RCC 7860 (cell line): ENCODE results near the gene ZNF791.
"Not testable (repeated sequence)": the region's sequence is repeated elsewhere in the genome, so short reads cannot be mapped to it uniquely, and the experiment has no call there.

ENCODE experiments used
- DNase-seq: peaks from one replicate; pipeline ENCODE4 v3.0.0-alpha.2; 2015; ENCODE audit warnings: low spot score
- FAIRE-seq: peaks from 2 replicates; lab custom pipeline; 2012; peaks lifted over from hg19 to GRCh38; lab: Jason Lieb, UNC

Gene ZNF791

DNA sequence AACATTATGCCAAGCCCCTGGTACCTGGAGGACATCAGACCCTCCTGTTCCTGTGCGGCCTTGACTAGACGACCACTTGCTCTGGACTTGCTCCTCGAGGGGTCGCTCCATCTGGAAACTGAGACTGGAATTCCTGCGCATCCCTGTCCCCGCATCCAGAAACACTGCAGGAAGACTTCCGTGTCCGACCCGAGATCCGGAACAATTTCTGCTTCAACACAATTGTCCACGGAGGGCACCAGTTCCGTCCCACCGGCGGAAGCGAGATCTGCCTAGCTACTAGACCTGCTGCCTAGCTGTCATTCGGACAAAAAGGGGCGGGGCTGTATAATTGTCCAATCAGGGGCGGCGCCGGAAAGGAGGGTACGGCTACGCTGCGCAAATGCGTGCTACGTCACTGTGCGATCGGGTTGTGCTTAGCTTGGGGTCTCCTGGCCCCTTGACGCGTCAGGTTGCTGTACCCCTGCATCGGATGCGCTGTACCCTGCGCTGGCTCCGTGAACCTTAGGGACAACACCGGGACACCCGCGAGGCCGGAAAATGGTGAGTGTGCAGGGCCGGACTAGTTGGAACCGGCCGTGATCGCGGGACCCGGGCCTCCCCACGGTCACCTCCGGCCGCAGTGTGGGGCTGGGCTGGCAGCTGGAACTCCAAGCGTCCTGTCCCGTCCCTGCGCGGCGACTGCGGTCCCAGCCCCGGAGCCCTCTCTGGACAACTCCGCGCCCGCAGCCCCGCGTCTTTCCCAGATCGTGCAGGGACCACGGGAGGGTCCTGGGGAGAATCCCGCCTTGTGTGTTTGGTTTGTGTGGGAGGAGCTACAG, at the start of gene ZNF791, which contains the start of gene ZNF490:
ZNF791 (plus strand) TSS at position 381 of the 821 bp plus-strand sequence; CDS start at position 541, 160 bp downstream.
ZNF490 (minus strand) TSS at position 274 of the 821 bp plus-strand sequence; CDS start at position 141, 133 bp downstream.
- FAIRE-seq (peak; percentile 81), DNase-seq (peak; percentile 93)

DNA sequence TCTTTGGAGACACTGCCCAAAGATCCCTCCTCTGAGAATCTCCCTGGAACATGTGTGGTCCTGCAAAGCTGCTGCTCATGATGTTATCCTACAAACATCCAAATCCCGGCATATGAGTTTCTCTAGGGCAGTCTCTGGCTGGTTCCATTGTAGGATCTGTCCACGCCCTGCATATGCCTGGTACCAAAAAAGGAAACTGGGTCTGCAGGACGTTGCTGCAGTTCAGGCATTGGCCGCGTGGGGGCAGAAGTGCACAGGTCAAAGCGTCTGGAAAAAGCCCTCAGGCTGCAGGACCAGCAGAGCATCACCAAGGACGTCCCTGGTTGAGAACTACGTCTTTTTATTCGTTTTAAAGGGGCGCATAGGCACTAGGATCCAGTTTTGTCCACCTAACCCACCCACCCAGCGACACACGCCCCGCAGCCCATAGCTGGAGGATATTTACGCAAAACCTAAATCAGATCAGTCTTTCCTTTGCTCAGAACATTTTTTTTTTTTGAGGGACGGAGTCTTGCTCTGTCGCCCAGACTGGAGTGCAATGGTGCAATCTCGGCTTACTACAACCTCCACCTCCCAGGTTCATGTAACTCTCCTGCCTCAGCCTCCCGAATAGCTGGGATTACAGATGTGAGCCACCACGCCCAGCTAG, 46.6 kb upstream of the ZNF791 start:
- DNase-seq (peak; percentile 66), FAIRE-seq (peak; percentile 57)

DNA sequence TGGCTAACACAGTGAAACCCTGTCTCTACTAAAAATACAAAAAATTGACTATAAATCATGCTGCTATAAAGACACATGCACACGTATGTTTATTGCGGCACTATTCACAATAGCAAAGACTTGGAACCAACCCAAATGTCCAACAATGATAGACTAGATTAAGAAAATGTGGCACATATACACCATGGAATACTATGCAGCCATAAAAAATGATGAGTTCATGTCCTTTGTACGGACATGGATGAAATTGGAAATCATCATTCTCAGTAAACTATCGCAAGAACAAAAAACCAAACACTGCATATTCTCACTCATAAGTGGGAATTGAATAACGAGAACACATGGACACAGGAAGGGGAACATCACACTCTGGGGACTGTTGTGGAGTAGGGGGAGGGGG, 44.3 kb upstream of the ZNF791 start:
- FAIRE-seq, DNase-seq: not testable (repeated sequence)

DNA sequence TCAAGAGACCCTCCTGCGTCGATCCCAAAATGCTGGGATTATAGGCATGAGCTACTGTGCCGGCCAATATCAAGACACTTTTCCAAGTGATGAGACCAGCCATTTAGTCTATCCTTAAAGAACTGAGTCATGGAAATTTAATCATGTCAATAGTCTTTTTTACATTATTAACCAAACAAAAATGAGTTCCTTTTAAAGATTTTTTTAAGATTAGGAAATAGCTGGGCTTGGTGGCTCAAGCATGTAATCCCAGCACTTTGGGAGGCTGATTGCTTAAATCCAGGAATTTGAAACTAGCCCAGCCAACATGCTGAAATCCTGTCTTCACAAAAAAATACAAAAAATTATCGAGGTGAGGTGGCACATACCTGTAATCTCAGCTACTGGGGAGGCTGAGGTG, 42.8 kb upstream of the ZNF791 start:
- FAIRE-seq (no peak), DNase-seq (no peak)

DNA sequence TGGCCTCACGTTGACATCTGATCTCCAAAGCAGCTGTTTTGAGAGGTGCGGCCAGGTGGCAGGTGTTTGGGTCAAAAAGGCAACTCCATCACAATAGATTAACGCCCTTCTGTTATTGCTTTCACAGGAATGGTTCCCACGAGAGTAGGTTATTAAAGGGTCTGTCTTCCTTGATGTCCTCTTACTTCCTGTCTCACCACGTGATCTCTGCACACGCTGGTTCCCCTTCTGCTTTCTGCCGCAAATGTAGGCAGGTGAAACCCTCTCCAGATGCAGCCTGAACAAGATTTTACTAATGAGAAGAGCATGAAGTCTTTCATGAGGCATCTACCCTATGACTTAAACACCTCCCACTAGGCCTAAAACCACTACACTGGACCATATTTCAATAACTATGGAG, 36.7 kb upstream of the ZNF791 start:
- no peak for FAIRE-seq
- DNase-seq, result no peak

DNA sequence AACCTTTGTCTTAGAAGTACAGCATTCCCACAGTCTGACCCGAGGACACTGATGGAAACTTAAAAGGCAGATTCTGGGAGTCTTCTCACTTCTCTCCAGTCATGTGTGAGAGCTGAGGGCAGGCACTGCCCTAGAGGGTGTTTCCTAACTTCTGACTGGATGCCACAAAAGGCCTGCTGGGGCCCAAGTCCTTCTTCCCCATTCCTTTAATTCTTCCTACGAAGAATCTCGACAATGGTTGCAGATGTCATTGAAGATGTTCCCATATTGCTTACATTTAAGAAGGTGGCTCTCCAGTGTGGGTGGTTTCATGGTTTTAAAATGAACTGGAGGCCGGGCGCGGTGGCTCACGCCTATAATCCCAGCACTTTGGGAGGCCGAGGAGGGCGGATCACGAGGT, 32.1 kb upstream of the ZNF791 start:
- DNase-seq (no peak), FAIRE-seq (no peak)

DNA sequence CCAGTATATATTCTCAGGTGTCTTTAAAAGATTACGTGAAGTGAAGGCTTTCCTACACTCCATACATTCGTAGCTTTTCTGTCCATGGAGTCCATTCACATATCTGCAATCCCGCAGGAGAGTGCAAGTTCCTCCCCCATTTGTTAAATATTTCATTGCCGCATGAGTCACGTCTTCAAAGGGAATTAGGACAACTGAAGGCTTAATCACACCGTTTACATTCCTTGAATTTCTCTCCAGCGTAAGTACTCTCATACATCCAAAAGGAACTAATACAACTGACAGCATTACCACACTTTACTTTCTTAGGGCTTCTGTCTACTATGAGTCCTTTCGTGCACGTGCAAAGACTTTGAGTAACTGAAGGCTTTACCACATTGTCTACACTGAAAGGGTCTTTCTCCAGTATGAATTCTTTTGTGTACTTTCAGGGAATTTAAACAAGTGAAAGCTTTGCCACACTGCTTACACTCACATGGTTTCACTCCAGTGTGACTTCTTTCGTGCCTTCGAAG, 30.5 kb upstream of the ZNF791 start:
- peak; percentile 86 for DNase-seq
- peak; percentile 82 for FAIRE-seq

GRCh38 chr19:12581100-12581499, 29.6 kb upstream of the ZNF791 start:
- FAIRE-seq, result no peak
- peak; percentile 19 for DNase-seq

GRCh38 chr19:12596485-12596884, 14.2 kb upstream of the ZNF791 start:
- FAIRE-seq (no peak), DNase-seq (no peak)

GRCh38 chr19:12596927-12597548, 13.7 kb upstream of the ZNF791 start:
- FAIRE-seq, result no peak
- no peak for DNase-seq

DNA sequence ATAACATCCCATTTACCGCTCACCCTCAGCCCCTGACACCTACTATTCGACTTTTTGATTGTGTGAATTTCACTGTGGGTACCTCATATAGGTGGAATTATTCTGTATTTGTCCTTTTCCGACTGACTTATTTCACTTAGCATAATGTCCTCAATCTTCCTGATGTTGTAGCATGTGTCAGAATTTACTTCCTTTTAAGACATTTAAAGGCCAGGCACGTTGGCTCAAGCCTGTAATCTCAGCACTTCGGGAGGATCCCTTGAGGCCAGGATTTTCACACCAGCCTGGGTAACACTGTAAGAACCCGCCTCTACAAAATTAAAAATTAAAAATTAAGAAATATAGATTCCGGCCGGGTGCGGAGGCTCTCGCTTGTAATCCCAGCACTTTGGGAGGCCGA, 13.1 kb upstream of the ZNF791 start:
- DNase-seq, result no peak
- no peak for FAIRE-seq

DNA sequence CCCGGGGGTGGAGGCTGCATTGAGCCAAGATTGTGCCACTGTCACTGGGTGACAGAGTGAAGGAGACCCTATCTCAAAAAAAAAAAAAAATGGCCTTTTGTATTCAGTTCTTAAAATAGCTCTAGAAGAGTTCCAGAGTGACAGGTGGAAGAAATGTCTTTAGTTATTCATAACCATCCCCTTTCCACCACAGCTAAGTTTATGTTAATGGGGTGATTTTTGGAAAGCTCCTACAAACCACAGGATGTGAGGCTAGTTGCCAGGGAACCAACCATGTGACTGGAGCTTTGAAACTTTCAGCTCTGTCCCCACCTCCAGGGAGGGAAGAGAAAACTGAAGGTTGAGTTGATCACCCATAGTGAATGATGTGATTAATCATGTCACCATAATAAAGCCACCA, 7.0 kb upstream of the ZNF791 start:
- no peak for FAIRE-seq
- DNase-seq, result no peak

GRCh38 chr19:12606796-12607195, 3.9 kb upstream of the ZNF791 start:
- FAIRE-seq, result no peak
- DNase-seq, result no peak

GRCh38 chr19:12607631-12608030, 3.1 kb upstream of the ZNF791 start:
- FAIRE-seq (no peak), DNase-seq (no peak)

DNA sequence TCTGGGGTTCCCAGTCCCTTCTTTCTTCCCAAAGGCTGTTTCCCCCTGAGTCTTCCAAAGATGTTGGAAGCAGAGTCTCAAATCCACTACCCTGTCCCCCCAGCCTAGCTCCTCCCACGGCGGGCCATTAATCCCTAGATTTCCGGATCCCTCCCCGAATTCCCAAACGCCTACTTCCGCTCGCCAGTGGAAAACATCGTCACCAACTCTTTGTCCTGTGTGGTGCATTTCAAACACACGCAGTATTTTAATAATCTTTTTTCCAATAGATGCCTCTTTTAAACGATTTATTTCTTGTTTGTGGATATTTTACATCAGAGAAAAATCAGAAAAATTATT, 610 bp downstream of the ZNF791 start:
- FAIRE-seq (peak; percentile 36), DNase-seq (peak; percentile 28)

GRCh38 chr19:12617646-12618045, 6.9 kb downstream of the ZNF791 start:
- DNase-seq (no peak), FAIRE-seq (no peak)

DNA sequence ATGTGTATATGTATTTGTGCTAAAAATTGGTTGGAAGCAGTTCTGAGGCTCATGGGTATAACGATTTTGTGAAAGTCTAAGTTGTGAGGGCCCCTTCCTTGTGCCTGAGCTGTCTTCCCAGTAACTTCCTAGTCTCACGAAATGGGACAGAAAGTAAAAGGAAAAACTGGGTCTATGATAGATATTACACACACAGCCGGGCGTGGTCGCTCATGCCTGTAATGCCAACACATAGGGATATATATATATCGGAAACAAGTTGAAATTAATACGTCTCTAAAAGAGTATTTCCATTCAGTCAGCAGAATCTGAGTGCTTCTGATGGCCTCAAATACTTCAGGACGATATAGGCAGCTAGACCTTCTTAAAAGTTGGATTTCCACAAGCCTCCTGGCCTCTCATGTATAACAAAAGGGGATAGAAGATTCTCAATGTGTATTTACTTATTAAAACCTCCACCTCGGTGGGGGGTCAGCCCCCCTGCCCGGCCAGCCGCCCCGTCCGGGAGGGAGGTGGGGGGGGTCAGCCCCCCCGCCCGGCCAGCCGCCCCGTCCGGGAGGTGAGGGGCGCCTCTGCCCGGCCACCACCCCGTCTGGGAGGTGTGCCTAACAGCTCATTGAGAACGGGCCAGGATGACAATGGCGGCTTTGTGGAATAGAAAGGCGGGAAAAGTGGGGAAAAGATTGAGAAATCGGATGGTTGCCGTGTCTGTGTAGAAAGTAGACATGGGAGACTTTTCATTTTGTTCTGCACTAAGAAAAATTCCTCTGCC, 10.7 kb downstream of the ZNF791 start:
- not testable (repeated sequence) for DNase-seq, FAIRE-seq

- no peak for FAIRE-seq
- DNase-seq, result peak; percentile 12
Observed at GRCh38 chr19:12623361-12624031, 12.8 kb downstream of the ZNF791 start.

DNA sequence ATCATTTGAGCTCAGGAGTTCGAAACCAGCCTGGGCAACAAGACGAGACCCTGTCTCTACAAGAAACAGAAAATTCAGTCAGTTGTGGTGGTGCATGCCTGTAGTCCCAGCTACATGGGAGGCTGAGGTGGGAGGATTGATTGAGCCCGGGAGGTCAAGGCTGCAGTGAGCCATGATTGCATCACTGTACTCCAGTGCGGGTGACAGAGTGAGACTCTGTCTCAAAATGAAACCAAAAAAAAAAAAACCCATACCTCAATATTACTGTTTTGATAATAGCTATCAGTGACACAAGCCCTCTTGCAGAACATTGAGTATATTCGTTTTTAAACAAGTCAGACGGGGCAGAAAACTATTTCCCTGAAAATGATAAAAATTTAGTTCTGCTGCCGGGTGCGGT, 16.2 kb downstream of the ZNF791 start:
- no peak for FAIRE-seq
- DNase-seq, result no peak
